GM21576 (cell line): ENCODE results near the gene DNAJB13.

Source experiments
- ATAC-seq: cut with Tn5 transposase; IDR thresholded peaks from one replicate; pipeline ENCODE4 v1.9.1; 2021; ENCODE audit warnings: mild to moderate bottlenecking, moderate library complexity; ENCODE audit not compliant: unreplicated experiment

DNAJB13 gene

DNA sequence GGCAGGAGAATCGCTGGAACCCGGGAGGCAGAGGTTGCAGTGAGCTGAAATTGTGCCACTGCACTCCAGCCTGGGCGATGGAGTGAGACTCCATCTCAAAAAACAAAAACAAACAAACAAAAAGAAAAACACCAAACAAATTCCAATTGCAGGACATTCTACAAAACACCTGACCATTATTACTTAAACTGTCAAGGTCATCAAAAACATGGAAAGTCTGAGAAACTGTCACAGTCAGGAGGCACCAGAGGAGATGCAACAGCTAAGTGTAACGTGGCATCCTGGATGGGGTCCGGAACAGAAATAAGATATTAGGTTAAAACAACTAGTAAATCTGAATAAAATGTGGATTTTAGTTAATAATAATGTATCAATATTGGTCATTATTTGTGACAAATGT lies 914 bp upstream of the DNAJB13 start:
- no peak for ATAC-seq

DNA sequence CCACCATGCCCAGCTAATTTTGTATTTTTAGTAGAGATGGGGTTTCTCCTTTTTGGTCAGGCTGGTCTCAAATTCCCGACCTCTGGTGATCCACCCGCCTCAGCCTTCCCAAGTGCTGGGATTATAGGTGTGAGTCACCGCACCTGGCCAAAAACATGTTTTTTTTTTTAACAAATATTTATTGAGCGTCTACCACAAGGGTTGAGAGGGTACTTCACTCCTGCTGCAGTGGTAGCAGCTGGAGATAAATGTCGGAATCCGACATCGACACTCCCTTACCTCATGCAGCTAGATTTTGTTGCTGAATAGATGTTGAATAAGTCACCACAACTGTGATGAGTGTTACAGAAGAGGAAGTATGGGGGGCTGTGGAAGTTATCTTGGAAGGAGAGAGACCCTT lies 971 bp downstream of the DNAJB13 start:
- no peak for ATAC-seq

DNA sequence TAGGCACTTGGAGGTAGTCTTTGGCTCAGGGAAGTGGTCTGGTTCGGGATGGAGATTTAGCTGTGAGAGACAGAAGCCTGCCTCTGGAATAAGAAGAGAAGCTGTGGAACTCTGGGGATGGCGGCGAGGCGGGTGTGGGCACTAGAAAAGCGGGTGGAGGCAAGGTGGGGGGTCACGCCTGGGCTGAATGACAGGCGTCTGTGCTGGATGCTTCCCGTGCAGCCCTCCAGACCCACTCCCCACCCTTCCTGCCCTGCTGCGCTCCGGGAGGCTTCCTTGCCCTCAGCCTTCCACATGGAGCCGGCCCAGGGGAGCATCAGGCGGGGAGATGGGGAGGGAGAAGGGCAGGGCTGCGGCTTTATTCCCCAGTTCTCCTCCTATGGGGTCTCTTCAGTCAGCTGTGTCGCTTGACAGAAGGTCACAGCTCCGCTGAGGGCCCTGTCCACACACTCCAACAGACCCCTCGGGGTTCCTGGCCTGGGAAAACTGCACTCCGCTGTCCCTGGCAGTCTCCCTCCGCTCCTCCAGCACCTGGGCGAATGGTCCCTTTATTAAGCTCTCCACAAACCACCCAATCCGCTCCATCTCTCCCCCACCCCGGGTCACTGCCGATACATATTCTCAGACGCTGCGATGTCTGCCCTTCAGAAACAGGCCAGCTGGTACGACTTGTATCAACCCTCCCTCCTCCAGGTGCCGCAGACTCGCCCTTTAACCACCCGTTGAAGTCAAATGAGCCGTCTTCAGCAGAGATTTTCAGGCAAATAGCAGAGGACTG lies 6.2 kb downstream of the DNAJB13 start:
- no peak for ATAC-seq

DNA sequence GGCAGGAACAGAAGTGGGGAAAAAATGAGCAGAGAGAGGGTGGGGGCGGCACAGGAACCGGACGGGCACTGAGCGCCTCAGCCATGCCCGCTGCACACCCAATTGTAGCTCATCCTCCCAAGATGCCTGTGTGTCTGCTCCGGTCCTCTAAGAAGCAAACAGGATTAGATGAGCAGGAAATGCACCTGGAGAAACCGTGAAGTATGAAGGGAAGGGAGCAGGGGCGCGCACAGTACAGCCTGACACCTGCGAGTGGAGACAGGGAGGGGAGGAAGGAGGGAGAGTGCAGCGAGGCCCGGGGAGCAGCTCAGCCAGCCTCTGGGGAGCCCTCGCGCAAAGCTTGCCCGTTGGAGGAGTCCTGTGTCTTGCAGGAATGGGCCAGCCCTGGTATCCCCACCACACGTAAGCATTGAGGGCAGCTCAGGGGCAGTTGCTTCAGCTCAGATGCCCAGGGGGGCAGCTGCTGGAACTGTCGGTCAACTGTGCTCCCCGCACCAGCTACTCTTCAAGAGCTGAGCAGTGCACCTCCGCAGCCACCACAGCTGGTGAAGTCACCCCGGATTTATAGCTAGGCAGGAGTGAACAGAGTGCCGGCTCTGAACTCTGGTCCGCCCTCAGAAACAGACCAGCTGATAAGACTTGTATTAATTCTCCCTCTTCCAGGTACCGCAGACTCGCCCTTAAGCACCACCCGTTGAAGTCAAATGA lies 7.0 kb downstream of the DNAJB13 start:
- ATAC-seq, result no peak

DNA sequence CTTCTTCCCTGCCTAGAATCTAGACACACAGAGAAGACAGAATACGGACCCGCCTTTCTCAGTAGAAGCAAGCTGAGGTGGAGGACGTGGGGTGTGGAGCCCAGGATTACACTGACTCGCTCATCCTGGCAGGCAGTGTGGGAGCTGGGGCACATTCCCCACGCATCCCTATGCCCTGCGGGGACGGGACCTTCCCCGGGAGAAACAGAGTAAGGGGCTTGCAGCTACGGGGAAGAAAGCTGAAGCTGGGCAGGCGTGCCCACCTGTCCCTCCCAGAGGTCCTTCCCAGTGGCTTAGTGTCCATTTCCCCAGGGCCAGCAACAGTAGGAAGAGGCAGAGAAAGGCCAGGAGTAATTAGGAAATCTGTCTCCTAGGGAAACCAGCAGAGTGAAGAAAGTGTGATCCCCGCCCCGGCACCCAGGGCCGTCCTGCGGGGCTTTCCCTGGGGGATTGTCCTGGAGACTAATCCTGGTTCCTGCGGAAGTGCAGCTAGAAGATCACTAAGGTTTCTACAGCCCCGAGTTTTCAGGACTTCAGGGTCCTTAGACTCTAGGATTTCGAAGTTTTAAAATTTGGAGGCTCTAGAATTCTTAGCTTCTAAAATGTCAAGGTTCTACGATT lies 7.8 kb downstream of the DNAJB13 start:
- no peak for ATAC-seq

DNA sequence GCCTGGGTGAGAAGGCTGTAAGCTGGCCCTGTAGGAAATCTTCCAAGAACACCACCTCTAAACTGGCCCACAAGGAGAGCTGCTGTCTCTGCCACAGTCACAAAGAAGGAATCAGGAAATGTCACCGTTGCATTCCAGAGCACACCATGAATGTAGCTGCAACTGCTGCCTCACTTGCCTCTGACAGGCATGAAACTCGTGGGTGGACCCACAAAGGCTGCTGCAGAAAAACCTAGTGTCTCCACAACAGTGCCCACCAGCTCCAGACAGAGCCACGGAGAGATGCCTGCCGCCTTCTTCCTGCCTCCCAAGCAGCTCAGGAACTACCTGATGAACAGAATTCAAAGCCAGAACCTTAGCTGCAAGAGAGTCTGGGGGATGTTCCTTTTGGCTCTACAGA lies 10.5 kb downstream of the DNAJB13 start:
- no peak for ATAC-seq

DNA sequence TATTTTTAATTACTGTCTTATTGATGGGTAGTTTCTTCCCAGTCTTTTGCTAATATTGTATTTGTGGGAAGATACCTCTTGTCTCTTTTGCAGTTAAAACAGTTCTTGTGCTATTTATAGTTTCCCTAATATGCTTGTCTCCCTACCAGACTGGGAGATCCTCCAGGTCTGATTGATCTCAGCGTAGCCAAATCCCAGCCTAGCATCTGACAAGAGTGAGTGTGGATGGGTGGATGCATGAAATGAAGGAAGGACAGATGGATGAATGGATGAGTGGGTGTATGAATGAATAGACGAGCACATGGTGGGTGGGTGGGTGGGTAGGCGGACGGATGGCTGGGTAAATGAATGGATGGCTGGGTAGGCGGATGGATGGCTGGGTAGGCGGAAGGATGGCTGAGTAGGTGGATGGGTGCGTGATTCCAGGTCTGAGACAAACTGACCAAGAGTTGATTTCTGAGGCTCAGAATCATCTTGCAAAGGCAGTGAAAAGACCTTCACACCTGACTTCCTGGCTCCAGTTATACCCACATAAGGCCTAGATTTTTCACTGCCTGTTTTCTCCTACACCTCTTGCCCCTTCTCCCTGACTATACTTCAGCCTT lies 11.4 kb downstream of the DNAJB13 start:
- no peak for ATAC-seq

DNA sequence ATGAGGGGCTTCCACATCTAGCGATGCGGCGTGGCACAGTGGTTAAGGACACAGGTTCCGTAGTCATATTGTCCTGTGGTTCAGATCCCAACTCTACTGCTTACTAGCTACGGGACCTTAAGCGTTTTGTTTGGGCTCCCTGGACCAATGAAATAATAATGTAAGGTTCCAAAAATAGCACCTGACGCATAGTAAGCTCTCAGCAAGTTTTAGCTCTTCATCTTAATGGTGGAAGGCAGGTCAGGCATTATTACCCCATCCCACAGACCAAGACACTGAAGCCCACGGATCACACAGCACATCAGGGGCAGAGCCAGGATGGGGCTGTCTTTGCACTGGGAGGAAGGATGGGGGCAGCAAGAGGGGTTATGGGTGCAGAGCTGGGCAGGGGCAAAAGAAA lies 13.0 kb downstream of the DNAJB13 start:
- ATAC-seq, result no peak

DNA sequence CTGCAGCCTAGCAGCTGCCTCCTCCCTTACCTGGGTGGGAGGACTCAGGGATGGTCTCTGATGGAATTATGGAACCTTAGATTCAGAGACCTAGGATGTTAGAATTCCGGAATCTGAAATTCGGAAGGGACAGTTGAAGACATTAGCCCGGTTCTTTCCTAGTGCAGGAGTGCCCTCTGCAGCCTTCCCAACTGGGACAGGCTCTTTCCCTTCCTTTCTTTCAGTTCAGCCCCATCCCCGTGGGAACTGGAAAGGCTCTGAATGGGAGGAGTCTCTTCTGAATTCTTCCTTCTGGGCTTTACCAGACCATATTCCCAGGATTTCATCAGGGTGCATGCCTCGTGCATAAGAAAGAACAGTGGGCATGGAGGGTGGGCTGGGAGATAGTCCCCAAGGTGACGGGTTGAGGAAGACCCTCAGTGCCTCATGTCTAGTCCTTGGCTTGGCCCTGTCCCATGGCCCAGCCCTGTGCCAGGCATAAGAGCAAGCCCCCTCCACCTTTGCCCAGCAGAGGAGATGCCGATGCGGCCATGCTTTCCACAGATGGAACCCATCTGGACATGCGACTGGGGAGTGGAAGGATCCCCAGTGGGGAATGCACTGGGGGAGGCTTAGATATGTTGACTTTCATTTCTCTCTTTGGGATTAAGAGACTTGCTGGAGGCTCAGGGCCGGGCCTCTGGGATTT lies 14.4 kb downstream of the DNAJB13 start:
- ATAC-seq, result no peak

DNA sequence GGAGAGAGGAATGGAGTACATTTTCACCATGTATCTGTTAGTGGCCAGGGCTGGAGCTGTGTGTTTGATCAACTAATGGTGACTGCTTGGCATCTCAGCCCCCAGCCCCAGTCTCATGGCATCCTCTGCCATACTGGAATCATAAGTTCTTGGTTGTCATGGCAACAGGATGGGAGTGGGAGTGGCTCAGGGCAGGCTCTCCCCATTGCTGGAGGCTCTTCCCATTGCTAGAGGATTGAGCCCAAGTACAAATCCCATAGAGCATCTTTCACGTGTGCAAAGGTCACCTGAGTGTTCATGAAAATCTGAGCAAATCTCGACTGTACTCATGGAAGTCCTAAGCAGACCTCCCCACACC lies 14.9 kb downstream of the DNAJB13 start:
- ATAC-seq, result no peak

DNA sequence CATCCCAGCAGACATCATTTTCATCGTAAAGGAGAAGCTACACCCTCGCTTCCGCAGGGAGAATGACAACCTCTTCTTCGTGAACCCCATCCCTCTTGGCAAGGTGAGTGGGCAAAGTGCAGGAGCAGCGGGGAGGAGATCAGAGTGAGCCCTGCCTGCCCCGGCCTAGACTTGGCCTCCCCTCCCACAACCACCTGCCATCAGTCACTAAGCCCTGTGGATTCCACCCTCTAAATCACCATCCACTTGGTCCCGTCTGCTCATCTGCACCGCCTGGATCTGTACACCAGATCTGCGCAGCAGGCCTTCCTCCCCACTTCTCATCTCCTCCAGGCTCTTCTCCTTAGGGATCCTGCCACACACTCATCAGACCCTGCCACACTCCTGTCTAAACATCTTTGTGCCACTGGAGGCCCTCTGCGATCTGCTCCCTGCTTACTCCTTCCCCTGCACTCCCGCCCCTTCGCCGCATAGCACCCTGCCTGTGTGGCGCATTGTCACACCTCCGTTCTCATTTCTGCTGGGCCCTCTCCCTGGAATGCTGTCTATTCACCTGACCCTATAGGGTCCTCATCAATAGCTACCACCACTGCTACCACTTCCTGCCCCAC lies 17.6 kb downstream of the DNAJB13 start:
- ATAC-seq, result no peak

DNA sequence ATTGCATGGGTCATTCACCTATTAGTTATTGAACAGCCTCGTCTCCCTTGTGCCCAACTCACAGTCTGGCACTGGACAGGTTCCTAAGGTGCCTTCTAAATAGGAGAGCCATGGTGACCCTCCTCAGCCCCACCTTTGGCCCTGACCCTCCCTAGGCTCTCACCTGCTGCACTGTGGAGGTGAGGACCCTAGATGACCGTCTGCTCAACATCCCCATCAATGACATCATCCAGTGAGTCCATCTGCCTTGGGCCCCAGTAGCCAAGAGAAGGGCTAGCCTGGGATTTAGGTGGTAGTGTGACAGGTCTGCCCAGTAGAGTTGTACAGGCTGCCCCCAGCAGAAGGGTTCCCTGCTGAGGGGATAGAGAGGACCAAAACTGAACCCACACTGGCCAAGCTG lies 18.3 kb downstream of the DNAJB13 start:
- no peak for ATAC-seq

DNA sequence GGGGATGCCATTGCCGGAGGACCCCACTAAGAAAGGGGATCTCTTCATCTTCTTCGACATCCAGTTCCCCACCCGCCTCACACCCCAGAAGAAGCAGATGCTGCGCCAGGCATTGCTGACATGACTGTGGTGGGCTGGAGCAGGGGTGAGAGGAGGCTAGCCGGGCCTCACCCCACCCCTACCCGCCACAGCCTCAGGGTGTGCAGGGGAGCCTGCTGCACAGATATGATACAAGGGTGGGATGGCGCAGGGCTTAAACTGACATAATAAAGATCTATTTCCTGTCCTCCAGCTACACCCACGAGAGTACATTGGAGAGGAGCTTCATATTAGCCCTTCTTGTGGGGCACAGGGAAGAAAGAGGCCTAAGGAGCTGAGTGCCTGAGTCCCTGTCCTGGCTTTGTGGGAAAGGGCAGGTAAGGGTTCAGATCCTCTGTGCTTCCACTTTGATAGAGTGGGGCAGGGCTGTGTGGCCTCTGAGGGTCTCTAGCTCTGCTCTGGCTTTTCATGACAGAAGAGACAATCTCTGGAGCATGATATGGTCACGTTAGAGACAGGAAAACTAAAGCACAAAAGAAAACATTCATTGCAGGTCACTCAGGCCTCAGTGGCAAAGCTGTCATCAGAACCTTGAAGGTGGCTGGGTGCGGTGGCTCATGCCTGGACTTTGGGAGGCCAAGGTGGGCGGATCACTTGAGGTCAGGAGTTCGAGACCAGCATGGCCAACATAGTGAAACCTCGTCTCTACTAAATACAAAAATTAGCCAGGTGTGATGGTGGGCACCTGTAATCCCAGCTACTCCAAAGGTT lies 19.4 kb downstream of the DNAJB13 start:
- no peak for ATAC-seq

DNA sequence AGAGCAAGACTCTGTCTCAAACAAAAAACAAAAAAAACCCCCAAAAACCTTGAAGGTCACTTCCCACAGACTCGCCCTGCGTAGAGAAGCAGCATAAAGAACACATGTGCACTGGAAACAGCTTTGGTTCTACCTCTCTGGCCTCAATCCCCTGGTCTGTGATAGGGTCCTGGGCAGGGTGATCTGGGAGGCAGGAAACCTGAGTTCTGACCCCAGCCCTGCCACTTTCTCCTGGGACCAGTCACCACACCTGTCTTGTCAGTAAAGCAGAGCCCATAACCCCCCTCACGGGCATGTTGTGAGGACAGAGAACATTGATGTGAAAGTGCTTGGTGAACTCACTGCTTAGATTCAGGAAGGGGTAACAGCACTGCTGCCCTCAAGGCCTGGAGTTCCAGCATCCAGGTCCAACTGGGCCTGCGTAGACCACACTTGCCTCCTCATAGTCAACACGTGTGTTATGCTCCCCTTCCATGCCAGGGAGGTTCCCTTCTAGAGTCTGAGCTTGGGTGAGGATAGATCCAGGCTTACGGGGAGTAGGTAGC lies 20.4 kb downstream of the DNAJB13 start:
- no peak for ATAC-seq

DNA sequence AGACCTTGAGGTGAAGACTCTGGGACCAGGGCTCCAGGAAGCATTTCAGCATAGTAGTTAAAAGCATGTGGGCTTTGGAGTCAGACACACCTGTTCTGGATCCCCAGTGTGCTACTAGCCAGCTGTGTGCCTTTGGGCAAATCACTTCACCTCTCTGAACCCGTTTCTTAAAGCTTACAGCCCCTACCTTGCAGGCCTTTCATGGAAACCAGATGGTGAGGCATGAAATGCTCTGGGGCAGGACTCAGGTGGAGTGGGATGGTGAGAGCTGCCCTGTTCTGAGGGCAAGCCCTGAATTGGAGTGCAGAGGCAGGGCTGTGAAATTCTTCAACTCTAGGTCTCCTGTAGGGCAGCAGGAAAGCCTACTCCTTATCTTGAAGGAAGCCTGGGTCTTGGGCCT lies 21.4 kb downstream of the DNAJB13 start:
- no peak for ATAC-seq

DNA sequence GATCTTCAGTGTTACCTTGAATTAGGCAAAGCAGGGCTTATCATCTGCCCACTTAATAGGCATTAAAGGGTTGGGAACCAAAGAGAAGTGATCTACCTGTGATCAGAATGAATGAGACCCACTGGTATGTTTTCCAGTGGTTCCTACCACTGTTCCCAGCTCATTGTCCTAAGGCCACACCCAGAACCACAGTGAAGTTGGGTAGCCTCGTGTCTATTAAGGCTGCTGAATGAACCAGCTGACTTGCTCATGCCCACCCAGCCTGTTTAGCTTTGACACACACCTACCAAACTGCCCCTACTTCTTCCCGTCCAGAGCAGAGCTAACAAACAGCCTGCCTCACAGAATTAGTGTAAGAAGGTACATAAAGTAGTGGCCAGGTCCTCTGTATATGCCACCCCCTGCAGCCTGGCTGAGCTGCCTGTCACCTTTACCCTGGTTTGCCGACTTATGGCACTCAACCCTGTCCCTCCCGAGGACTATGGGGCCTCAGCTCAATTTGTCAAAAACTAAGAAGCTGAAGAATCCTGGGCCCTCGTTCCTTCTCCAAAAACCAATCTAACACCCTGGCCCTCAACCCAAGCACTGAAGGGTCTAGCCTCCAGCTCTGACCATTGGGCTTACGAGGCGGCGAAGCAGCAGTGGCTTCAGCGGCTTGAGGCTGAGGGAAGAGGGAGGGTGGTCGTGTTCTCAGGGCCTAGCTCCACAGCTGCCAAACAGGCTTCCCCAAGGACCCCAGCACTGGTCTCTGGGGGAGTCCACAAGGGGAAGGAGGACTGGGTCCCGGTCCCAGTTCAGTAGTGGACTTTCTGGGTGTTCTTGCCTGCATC lies 22.0 kb downstream of the DNAJB13 start:
- ATAC-seq, result no peak

DNA sequence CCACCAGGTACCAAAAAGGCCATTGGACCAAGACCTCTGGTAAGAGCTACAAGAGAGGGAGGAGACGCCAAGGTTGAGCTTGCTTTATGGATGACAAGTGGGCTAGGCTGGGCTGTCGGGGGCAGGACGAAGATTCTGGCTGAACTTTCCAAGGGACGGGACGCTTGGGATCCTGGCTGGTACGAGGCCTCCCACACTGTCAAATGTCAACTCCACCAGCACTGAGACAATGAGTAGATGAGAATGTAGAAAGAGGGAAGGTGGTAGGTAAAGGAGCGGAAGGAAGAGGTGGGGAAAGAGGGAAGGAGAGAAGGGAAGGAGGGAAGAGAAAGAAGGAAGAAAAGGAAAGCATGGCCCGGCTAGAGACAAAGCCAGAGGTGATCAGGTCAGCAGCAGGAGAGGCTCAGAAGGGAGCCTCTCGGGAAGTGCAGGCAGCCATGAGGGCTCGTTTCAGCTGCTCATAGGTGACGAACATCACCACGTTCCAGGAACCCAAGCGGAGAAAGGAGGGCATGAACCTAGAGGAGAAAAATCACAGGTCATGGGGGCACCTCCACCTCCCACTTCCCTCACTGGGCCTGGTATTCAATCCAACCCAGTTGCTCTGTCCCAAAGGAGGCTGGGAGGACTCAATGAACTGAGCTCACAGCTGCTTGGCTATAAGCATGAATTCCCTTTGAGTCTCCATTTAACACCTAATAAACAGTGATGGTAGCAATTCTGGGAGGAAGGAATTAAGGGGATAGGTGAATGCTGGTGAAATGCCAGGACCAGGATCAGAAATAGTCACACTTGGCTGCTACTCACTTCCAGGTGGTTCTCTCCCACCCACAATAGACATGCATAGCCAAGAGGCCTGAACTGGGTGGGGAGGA lies 24.0 kb downstream of the DNAJB13 start:
- no peak for ATAC-seq

DNA sequence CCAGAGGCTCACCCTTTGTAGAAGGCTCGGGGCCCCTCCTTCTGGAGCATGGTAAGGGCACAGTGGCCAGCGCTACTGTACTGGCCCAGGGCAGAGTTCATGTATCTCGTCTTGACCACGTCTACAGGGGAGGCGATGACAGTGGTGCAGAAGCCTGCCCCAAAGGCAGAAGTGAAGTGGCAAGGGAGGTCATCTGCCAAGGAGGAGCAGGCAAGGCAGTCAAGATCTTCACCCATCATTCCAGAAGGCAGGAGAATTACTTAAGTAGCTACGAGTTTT lies 24.6 kb downstream of the DNAJB13 start:
- ATAC-seq, result no peak
